ENCODE data around the gene TRIM67.

TRIM67 gene

GRCh38 chr1:231159202-231159962 is 2.5 kb upstream of the TRIM67 start:
- no peak for DNase-seq

- DNase-seq, result no peak
These were observed 1.7 kb upstream of the TRIM67 start for GRCh38 chr1:231159963-231160761.

GRCh38 chr1:231160895-231161666 is 777 bp upstream of the TRIM67 start:
- no peak for DNase-seq

GRCh38 chr1:231162297-231162969 is 575 bp downstream of the TRIM67 start:
- DNase-seq, result peak; percentile 50

GRCh38 chr1:231162970-231163829 is 1.3 kb downstream of the TRIM67 start:
- DNase-seq, result no peak

GRCh38 chr1:231163830-231164427 is 2.1 kb downstream of the TRIM67 start:
- DNase-seq, result no peak

- no peak for DNase-seq
These were observed 3.5 kb downstream of the TRIM67 start for GRCh38 chr1:231165371-231165770.

- no peak for DNase-seq
These were observed 4.5 kb downstream of the TRIM67 start for GRCh38 chr1:231166398-231166797.

- DNase-seq, result no peak
These were observed 9.0 kb downstream of the TRIM67 start for GRCh38 chr1:231170875-231171274.

GRCh38 chr1:231171623-231172197 is 9.9 kb downstream of the TRIM67 start:
- no peak for DNase-seq

- no peak for DNase-seq
These were observed 10.6 kb downstream of the TRIM67 start for GRCh38 chr1:231172411-231172810.

GRCh38 chr1:231176421-231176820 is 14.6 kb downstream of the TRIM67 start:
- no peak for DNase-seq

GRCh38 chr1:231177226-231177625 is 15.4 kb downstream of the TRIM67 start:
- DNase-seq, result no peak

- no peak for DNase-seq
These were observed 16.1 kb downstream of the TRIM67 start for GRCh38 chr1:231177936-231178335.

GRCh38 chr1:231178970-231179369 is 17.1 kb downstream of the TRIM67 start:
- DNase-seq, result no peak

- no peak for DNase-seq
These were observed 18.2 kb downstream of the TRIM67 start for GRCh38 chr1:231180034-231180433.

- no peak for DNase-seq
These were observed 19.4 kb downstream of the TRIM67 start for GRCh38 chr1:231181271-231181670.

- no peak for DNase-seq
These were observed 20.5 kb downstream of the TRIM67 start for GRCh38 chr1:231182317-231182716.

- DNase-seq, result no peak
These were observed 22.1 kb downstream of the TRIM67 start for GRCh38 chr1:231183639-231184590.

GRCh38 chr1:231184891-231185290 is 23.0 kb downstream of the TRIM67 start:
- no peak for DNase-seq
